ENCODE results near the gene CBLB.

DNA sequence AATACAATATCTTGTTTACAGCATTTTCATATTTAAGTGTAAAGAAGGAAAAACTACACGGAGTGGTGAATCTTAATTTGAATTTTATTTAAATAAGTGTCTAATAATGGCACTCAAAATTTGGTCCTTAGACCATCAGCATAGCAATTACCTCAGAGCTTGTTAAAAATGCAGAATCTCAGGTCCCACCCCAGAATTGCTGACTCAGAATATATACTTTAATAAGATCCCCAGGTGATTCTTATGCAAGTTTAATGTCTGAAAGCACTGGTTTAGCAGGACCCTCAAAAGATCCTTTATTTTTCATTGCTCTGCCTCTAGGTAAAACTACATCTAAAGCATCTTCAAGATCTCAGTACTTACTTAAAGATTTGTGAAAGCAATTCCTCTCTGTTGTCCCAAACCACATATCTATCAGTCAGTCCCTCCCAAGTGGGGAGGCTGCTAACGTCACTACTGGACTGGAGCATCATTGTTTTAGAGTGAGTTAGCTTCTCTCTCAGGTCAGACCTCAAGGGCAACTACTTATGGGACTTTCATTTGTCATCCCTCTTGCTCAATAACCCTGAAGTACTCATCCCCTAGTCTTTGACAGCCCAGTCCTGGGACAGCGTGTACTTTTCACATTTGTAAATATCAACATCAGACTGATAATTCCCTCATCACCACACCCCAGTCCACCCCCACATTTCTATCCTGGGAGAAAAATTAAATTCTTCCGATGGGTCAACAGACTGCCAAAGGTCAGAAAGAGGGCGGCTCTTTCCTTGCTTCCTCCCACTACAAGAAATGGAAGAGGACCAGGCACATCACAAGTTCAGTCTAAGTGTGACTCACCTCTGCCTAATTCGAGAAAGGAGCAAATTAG, 76.7 kb downstream of the CBLB start:
- TF ChIP-seq, protein P1, sequence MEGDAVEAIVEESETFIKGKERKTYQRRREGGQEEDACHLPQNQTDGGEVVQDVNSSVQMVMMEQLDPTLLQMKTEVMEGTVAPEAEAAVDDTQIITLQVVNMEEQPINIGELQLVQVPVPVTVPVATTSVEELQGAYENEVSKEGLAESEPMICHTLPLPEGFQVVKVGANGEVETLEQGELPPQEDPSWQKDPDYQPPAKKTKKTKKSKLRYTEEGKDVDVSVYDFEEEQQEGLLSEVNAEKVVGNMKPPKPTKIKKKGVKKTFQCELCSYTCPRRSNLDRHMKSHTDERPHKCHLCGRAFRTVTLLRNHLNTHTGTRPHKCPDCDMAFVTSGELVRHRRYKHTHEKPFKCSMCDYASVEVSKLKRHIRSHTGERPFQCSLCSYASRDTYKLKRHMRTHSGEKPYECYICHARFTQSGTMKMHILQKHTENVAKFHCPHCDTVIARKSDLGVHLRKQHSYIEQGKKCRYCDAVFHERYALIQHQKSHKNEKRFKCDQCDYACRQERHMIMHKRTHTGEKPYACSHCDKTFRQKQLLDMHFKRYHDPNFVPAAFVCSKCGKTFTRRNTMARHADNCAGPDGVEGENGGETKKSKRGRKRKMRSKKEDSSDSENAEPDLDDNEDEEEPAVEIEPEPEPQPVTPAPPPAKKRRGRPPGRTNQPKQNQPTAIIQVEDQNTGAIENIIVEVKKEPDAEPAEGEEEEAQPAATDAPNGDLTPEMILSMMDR (IDR thresholded peaks at IDR 0.05), result no peak
- TF ChIP-seq POLR2AphosphoS5 (IDR thresholded peaks at IDR 0.05; ENCODE audit: low read depth, low read length), result no peak
- no peak for TF ChIP-seq SIN3A (IDR thresholded peaks at IDR 0.05; ENCODE audit: borderline replicate concordance, insufficient read depth, low read depth, low read length)
